Measurements from ENCODE around the gene RPUSD4. TPM values are rescaled to one million over a fixed set of nuclear protein-coding genes. Genes with fewer than 3 reads are reported as not detected.

The RPUSD4 gene
- total RNA-seq, 1 donor from 2014 or later: 40.8 TPM

- TF ChIP-seq, protein P1, sequence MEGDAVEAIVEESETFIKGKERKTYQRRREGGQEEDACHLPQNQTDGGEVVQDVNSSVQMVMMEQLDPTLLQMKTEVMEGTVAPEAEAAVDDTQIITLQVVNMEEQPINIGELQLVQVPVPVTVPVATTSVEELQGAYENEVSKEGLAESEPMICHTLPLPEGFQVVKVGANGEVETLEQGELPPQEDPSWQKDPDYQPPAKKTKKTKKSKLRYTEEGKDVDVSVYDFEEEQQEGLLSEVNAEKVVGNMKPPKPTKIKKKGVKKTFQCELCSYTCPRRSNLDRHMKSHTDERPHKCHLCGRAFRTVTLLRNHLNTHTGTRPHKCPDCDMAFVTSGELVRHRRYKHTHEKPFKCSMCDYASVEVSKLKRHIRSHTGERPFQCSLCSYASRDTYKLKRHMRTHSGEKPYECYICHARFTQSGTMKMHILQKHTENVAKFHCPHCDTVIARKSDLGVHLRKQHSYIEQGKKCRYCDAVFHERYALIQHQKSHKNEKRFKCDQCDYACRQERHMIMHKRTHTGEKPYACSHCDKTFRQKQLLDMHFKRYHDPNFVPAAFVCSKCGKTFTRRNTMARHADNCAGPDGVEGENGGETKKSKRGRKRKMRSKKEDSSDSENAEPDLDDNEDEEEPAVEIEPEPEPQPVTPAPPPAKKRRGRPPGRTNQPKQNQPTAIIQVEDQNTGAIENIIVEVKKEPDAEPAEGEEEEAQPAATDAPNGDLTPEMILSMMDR (IDR thresholded peaks at IDR 0.05; ENCODE audit: unreplicated experiment): no peak
- Mint-ChIP-seq H3K9me3 (ENCODE audit: unreplicated experiment) (no peaks in the 10 kb centered on the region), H3K27me3 (ENCODE audit: unreplicated experiment) (no peaks in the 10 kb centered on the region), H3K27ac (ENCODE audit: unreplicated experiment) (no peak overlapping the region), H3K4me1 (ENCODE audit: unreplicated experiment) (peaks cover 4% of the 10 kb centered on the region), H3K36me3 (ENCODE audit: low read depth, unreplicated experiment) (peaks cover 8% of the 10 kb centered on the region), H3K4me3 (ENCODE audit: unreplicated experiment) (no peak overlapping the region)
- DNase-seq (ENCODE audit: low spot score): no peak
These were observed 20.4 kb upstream of the RPUSD4 start for GRCh38 chr11:126231725-126232459.

- Mint-ChIP-seq H3K27me3 (ENCODE audit: unreplicated experiment) (no peaks in the 10 kb centered on the region), H3K4me3 (ENCODE audit: unreplicated experiment) (no peak overlapping the region), H3K36me3 (ENCODE audit: low read depth, unreplicated experiment) (peaks cover 3% of the 10 kb centered on the region), H3K27ac (ENCODE audit: unreplicated experiment) (no peak overlapping the region), H3K9me3 (ENCODE audit: unreplicated experiment) (no peaks in the 10 kb centered on the region), H3K4me1 (ENCODE audit: unreplicated experiment) (peaks cover 4% of the 10 kb centered on the region)
- no peak for DNase-seq (ENCODE audit: low spot score)
- TF ChIP-seq, protein P1 (IDR thresholded peaks at IDR 0.05; ENCODE audit: unreplicated experiment): no peak
These were observed 18.5 kb upstream of the RPUSD4 start for GRCh38 chr11:126229858-126230540.

- H3K36me3 Mint-ChIP-seq (ENCODE audit: low read depth, unreplicated experiment): peaks cover 3% of the 10 kb centered on the region
- H3K9me3 Mint-ChIP-seq (ENCODE audit: unreplicated experiment): no peaks in the 10 kb centered on the region
- no peaks in the 10 kb centered on the region for H3K27me3 Mint-ChIP-seq (ENCODE audit: unreplicated experiment)
- no peak overlapping the region for H3K4me3 Mint-ChIP-seq (ENCODE audit: unreplicated experiment)
- TF ChIP-seq, protein P1 (IDR thresholded peaks at IDR 0.05; ENCODE audit: unreplicated experiment): no peak
- peaks cover 4% of the 10 kb centered on the region for H3K4me1 Mint-ChIP-seq (ENCODE audit: unreplicated experiment)
- H3K27ac Mint-ChIP-seq (ENCODE audit: unreplicated experiment): no peak overlapping the region
- DNase-seq (ENCODE audit: low spot score): no peak
These were observed 15.1 kb upstream of the RPUSD4 start for GRCh38 chr11:126226334-126227084.

GRCh38 chr11:126225295-126225665, 13.8 kb upstream of the RPUSD4 start:
- Mint-ChIP-seq H3K4me1 (ENCODE audit: unreplicated experiment) (peaks cover 5% of the 10 kb centered on the region), H3K36me3 (ENCODE audit: low read depth, unreplicated experiment) (peaks cover 3% of the 10 kb centered on the region), H3K9me3 (ENCODE audit: unreplicated experiment) (no peaks in the 10 kb centered on the region), H3K27ac (ENCODE audit: unreplicated experiment) (no peak overlapping the region), H3K4me3 (ENCODE audit: unreplicated experiment) (no peak overlapping the region), H3K27me3 (ENCODE audit: unreplicated experiment) (no peaks in the 10 kb centered on the region)
- no peak for DNase-seq (ENCODE audit: low spot score)
- TF ChIP-seq, protein P1 (IDR thresholded peaks at IDR 0.05; ENCODE audit: unreplicated experiment): no peak

Data from endothelial cell (in vitro differentiated cells).